GM18526 (cell line): Measurements from ENCODE around the gene MAGI2.

Experiments
- POLR2A ChIP-seq: IDR thresholded peaks from 3 replicates; pipeline ENCODE4 v1.6.1; 2011; ENCODE audit not compliant: insufficient read length; ENCODE audit errors: extremely low read depth

Gene MAGI2

GRCh38 chr7:78662939-78663338 lies 790.5 kb downstream of the MAGI2 start:
- TF ChIP-seq POLR2A, result no peak

- TF ChIP-seq POLR2A, result no peak
Observed at GRCh38 chr7:78649976-78650375, 803.5 kb downstream of the MAGI2 start.

- TF ChIP-seq POLR2A, result no peak
Observed at GRCh38 chr7:78649236-78649635, 804.2 kb downstream of the MAGI2 start.

GRCh38 chr7:78642751-78643150 lies 810.7 kb downstream of the MAGI2 start:
- no peak for TF ChIP-seq POLR2A

- TF ChIP-seq POLR2A, result no peak
Observed at GRCh38 chr7:78638364-78638763, 815.1 kb downstream of the MAGI2 start.

- TF ChIP-seq POLR2A, result no peak
Observed at GRCh38 chr7:78636727-78637126, 816.7 kb downstream of the MAGI2 start.

GRCh38 chr7:78635026-78635793 lies 818.3 kb downstream of the MAGI2 start:
- TF ChIP-seq POLR2A, result no peak

- TF ChIP-seq POLR2A, result no peak
Observed at GRCh38 chr7:78634093-78634492, 819.4 kb downstream of the MAGI2 start.

GRCh38 chr7:78620920-78621319 lies 832.5 kb downstream of the MAGI2 start:
- no peak for TF ChIP-seq POLR2A

GRCh38 chr7:78616539-78616938 lies 836.9 kb downstream of the MAGI2 start:
- TF ChIP-seq POLR2A, result no peak

GRCh38 chr7:78609281-78609680 lies 844.2 kb downstream of the MAGI2 start:
- TF ChIP-seq POLR2A, result no peak

GRCh38 chr7:78607099-78607498 lies 846.4 kb downstream of the MAGI2 start:
- no peak for TF ChIP-seq POLR2A

GRCh38 chr7:78605119-78605518 lies 848.3 kb downstream of the MAGI2 start:
- TF ChIP-seq POLR2A, result no peak

- no peak for TF ChIP-seq POLR2A
Observed at GRCh38 chr7:78601728-78602127, 851.7 kb downstream of the MAGI2 start.

GRCh38 chr7:78594156-78594555 lies 859.3 kb downstream of the MAGI2 start:
- no peak for TF ChIP-seq POLR2A

- no peak for TF ChIP-seq POLR2A
Observed at GRCh38 chr7:78588393-78588792, 865.1 kb downstream of the MAGI2 start.

GRCh38 chr7:78587443-78588044 lies 865.9 kb downstream of the MAGI2 start:
- TF ChIP-seq POLR2A, result no peak
